Uterus (tissue), 4 donors: ENCODE data around the gene CYSLTR2. TPM values are rescaled to one million over a fixed set of nuclear protein-coding genes. Genes with fewer than 3 reads are reported as not detected.

Experiments
- DNase-seq, 2 donors: peaks; one replicate each; pipeline ENCODE4 v3.0.0-alpha.2; 2019 to 2020
- H3K27ac ChIP-seq, 2 donors: fragments of 200-600 bp; sonication (generic); 1 replicate in 1 of 2; 2 replicates in 1 of 2; pipeline ENCODE4 v1.5.1; 2016 to 2018
- H3K27me3 ChIP-seq, 2 donors: fragments of 200-600 bp; sonication (generic); one replicate each; pipeline ENCODE4 v1.5.1; 2018 to 2019; ENCODE audit warnings: control low read depth in 1 of 2
- H3K36me3 ChIP-seq, 2 donors: fragments of 200-600 bp; sonication (generic); one replicate each; pipeline ENCODE4 v1.5.1; 2019; ENCODE audit warnings: control low read depth in 1 of 2
- H3K4me1 ChIP-seq, 2 donors: fragments of 200-600 bp; sonication (generic); one replicate each; pipeline ENCODE4 v1.5.1; 2018 to 2019; ENCODE audit warnings: control low read depth in 1 of 2
- H3K4me3 ChIP-seq, 2 donors: fragments of 200-600 bp; sonication (generic); 1 replicate in 1 of 2; 2 replicates in 1 of 2; pipeline ENCODE4 v1.5.1; 2018 to 2019; ENCODE audit warnings: mild to moderate bottlenecking in 1 of 2
- H3K9me3 ChIP-seq, 2 donors: fragments of 200-600 bp; sonication (generic); one replicate each; pipeline ENCODE4 v1.5.1; 2019; ENCODE audit warnings: control low read depth in 1 of 2
- POLR2A ChIP-seq, 2 donors: fragments of 450-650 bp; IDR thresholded peaks; one replicate each; pipeline ENCODE4 v1.6.1; 2016; ENCODE audit warnings: antibody characterized with exemption in 2 of 2, mild to moderate bottlenecking in 1 of 2, moderate library complexity in 1 of 2
- intact Hi-C: fragments of 100-400 bp; cut with DNase I; formaldehyde crosslinking; loops from one replicate; pipeline ENCODE4 v1.15.1; 2023; ENCODE audit warnings: low total_unique reads
- total RNA-seq, 4 donors: library from RNA; depleted of rRNA in 3 of 4; stranded (reverse); fragments of >200 nt in 3 of 4; gene quantifications; one replicate each; pipeline versions ENCODE4 v1.1.0 to v1.2.4, GENCODE V29; 2014 to 2023
- TF ChIP-seq, protein P1 (sequence below), 4 experiments: fragments of 200-600 bp in 2 of 4; fragments of 450-650 bp in 2 of 4; sonication (generic) in 2 of 4; IDR thresholded peaks; one replicate each; pipeline ENCODE4 v1.5.1; 2016 to 2019; ENCODE audit warnings: antibody characterized with exemption in 4 of 4, mild to moderate bottlenecking in 2 of 4, moderate library complexity in 1 of 4
- donor health status: DM: yes; HTN: yes; CAD: no.

Gene CYSLTR2
- total RNA-seq, 4 donors from 2014 or later = 0.15 to 1.6 (median 0.42) TPM

DNA sequence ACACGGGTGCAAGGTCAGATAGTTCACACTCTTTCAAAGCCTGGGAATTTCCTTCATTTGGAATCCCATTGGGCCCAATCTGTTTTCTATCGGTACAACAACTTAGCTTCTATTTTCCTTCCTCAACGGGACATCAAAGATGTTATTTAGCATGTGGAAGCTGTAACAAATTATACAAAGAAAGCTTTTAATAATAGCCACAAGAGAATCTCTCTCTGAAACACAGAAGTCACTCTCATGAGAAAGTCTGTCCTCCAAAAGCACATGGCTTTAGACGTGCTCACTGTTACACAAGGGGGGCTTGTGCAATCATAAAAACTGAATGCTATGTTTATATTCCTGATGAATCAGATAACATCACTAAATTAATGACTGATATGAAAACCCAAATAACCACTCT is 28.9 kb upstream of the CYSLTR2 start:
- DNase-seq = peak in 1 of 2 donors; percentile 53
- Histone ChIP-seq H3K27me3 (no peaks in the 10 kb centered on the region), H3K9me3 (no peaks in the 10 kb centered on the region), H3K27ac (peak overlapping the region; percentile 62 to 70), H3K4me1 (peaks cover 8 to 11% of the 10 kb centered on the region in 2 donors), H3K4me3 (no peak overlapping the region), H3K36me3 (no peaks in the 10 kb centered on the region)
- intact Hi-C loops = no loop called here
- TF ChIP-seq, protein P1, sequence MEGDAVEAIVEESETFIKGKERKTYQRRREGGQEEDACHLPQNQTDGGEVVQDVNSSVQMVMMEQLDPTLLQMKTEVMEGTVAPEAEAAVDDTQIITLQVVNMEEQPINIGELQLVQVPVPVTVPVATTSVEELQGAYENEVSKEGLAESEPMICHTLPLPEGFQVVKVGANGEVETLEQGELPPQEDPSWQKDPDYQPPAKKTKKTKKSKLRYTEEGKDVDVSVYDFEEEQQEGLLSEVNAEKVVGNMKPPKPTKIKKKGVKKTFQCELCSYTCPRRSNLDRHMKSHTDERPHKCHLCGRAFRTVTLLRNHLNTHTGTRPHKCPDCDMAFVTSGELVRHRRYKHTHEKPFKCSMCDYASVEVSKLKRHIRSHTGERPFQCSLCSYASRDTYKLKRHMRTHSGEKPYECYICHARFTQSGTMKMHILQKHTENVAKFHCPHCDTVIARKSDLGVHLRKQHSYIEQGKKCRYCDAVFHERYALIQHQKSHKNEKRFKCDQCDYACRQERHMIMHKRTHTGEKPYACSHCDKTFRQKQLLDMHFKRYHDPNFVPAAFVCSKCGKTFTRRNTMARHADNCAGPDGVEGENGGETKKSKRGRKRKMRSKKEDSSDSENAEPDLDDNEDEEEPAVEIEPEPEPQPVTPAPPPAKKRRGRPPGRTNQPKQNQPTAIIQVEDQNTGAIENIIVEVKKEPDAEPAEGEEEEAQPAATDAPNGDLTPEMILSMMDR (IDR thresholded peaks at IDR 0.05) = no peak
- TF ChIP-seq POLR2A (IDR thresholded peaks at IDR 0.05) = no peak

DNA sequence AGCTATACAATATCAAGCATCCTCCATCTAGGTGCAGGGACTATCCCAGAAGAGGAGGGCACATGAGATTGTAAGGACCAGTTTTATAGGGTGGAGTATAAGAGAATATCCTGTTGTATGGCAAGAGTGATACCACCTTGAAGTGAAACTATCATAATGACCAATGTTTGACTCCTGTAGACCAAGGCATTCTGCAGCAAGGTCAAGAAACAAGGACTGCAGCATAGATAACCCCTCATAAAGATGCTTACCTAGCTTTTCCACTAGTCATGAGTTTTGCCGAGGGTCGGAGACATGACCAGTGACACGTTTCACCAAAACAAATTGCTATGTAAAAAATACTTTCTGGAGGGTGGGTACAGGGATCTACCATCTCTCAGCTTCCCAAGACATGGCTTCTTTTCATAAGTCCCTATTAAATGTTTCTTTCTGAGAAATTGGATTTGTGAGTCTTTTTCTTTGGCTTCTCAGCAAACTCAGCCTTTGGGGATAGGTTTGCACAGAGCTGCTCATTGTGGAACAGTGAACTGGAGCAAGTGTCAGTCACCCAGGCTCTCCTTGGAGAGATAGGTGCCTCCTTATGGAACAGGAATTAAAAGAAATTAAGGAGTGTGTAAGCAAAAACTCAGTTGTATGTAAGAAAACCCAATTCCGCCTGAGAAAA is 28.2 kb upstream of the CYSLTR2 start:
- Histone ChIP-seq H3K27ac (peak overlapping the region; percentile 62 to 70), H3K27me3 (no peaks in the 10 kb centered on the region)
- no peak for DNase-seq

DNA sequence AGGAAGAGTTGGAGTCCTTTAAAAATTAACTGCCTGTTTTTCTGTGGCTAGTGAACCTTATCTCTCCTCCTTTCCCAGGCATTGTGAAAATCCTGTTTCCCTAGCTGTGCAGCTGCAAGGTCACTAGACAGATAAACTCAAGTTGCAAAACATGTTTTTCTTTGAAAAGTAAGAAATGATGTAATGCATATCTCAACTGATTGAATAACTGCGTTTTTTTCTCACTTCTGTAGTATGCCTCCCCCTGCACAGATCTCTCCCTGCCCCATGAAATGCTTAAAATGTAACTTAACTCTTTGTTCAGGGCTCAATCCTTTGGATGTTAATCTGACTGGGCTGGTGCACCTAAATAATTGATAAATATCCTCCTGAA is 27.7 kb upstream of the CYSLTR2 start:
- no peaks in the 10 kb centered on the region for H3K36me3 ChIP-seq
- no peak overlapping the region for H3K4me3 ChIP-seq
- peaks cover 8 to 12% of the 10 kb centered on the region in 2 donors for H3K4me1 ChIP-seq
- DNase-seq = peak in 1 of 2 donors; percentile 47
- peak overlapping the region; percentile 62 to 70 for H3K27ac ChIP-seq
- no peaks in the 10 kb centered on the region for H3K9me3 ChIP-seq
- TF ChIP-seq POLR2A (IDR thresholded peaks at IDR 0.05) = no peak
- TF ChIP-seq, protein P1 (IDR thresholded peaks at IDR 0.05) = no peak
- intact Hi-C loops = no loop called here
- no peaks in the 10 kb centered on the region for H3K27me3 ChIP-seq

More for the DNA sequence above, 28.2 kb upstream of the CYSLTR2 start:
- TF ChIP-seq POLR2A (IDR thresholded peaks at IDR 0.05) = no peak
- TF ChIP-seq, protein P1 (IDR thresholded peaks at IDR 0.05) = no peak
- intact Hi-C loops = no loop called here
- Histone ChIP-seq H3K36me3 (no peaks in the 10 kb centered on the region), H3K4me3 (no peak overlapping the region), H3K9me3 (no peaks in the 10 kb centered on the region), H3K4me1 (peaks cover 8 to 11% of the 10 kb centered on the region in 2 donors)

DNA sequence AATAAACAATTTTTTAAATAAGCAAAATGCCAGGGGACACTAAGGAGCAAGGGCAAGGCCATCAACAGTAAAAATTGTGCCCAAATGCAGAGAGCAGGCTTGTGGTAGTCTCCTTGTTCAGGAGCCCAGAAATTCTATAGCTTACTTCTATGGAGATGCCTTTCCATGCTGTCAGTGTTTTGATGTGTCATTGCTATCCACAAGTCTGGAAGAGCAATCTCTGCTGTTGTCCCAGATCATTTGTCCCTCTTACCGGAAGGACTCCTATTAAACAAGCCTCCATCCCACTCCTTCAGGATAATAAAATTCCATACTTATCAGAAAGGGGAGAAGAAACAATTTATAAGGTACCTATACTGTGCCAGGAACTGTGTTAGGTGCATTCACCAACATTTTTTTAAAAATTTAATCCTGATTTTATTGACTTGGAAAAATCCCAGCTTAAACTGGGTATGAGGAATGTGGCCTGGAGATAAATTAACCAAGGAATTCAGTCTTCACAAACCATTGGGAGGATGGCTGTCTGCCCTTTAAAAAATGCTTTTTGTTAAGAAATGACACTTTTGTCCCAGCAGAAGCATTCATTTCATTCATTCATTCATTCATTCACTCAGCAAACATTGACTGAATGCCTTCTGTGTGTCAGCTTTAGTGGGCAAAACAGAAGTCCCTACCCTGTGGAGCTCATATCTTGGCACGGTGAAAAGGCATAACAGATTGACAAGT is 26.8 kb upstream of the CYSLTR2 start:
- Histone ChIP-seq H3K36me3 (no peaks in the 10 kb centered on the region), H3K9me3 (no peaks in the 10 kb centered on the region), H3K4me3 (no peak overlapping the region), H3K4me1 (peaks cover 8 to 16% of the 10 kb centered on the region in 2 donors), H3K27ac (peak overlapping the region; percentile 62 to 70), H3K27me3 (no peaks in the 10 kb centered on the region)
- no peak for TF ChIP-seq POLR2A (IDR thresholded peaks at IDR 0.05)
- TF ChIP-seq, protein P1 (IDR thresholded peaks at IDR 0.05) = no peak
- intact Hi-C loops = no loop called here
- no peak for DNase-seq

DNA sequence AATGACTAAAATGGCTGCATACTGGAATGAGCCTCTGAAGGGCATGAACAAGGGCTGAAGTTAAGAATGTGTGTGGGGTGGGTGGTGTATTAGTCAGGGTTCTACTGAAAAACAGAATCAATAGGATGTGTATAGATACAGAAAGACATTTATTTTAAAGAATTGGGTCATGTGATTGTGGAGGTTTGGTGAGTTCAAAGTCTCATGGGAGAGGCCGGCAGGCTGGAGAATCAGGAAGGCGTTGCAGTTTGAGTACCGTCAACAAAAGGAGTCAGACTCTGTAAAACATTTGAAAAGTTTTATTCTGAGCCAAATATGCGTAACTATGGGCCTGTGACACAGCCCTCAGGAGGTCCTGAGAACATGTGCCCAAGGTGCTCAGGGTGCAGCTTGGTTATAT is 24.5 kb upstream of the CYSLTR2 start:
- DNase-seq = no peak
- no peaks in the 10 kb centered on the region for H3K36me3 ChIP-seq
- no peaks in the 10 kb centered on the region for H3K27me3 ChIP-seq
- H3K4me1 ChIP-seq = peaks cover 8 to 16% of the 10 kb centered on the region in 2 donors
- intact Hi-C loops = no loop called here
- H3K9me3 ChIP-seq = no peaks in the 10 kb centered on the region
- TF ChIP-seq POLR2A (IDR thresholded peaks at IDR 0.05) = no peak
- TF ChIP-seq, protein P1 (IDR thresholded peaks at IDR 0.05) = no peak
- H3K4me3 ChIP-seq = no peak overlapping the region
- H3K27ac ChIP-seq = no peak overlapping the region
